ENCODE measurements around the gene HCCS.
"Not testable (repeated sequence)": the region's sequence is repeated elsewhere in the genome, so short reads cannot be mapped to it uniquely, and the experiment has no call there.

- not testable (repeated sequence) for TF ChIP-seq CTCF (IDR thresholded peaks at IDR 0.05 in 8 of 11, conservative IDR thresholded peaks at IDR 0.05 in 3 of 11); POLR2A (IDR thresholded peaks at IDR 0.05); POLR2AphosphoS5 (IDR thresholded peaks at IDR 0.05)
Measured at GRCh38 chrX:11123087-11123486, 12.0 kb downstream of the HCCS start.
